Ovary (tissue), 9 donors: ENCODE results near the gene DACT2. TPM values are rescaled to one million over a fixed set of nuclear protein-coding genes. Genes with fewer than 3 reads are reported as not detected.

ENCODE experiments used
- DNase-seq, 5 donors: peaks; one replicate each; pipeline ENCODE4 v3.0.0-alpha.2; 2019 to 2020
- H3K27ac ChIP-seq, 2 donors: fragments of 200-600 bp; one replicate each; pipeline versions ENCODE4 v1.5.1 to v1.8.0; 2019 to 2022
- H3K27me3 ChIP-seq: fragments of 200-600 bp; one replicate; pipeline ENCODE4 v1.8.0; 2022
- H3K36me3 ChIP-seq: fragments of 200-600 bp; sonication (generic); one replicate; pipeline ENCODE4 v1.5.1; 2019
- H3K4me1 ChIP-seq: one replicate; pipeline ENCODE4 v1.8.1; 2013; ENCODE audit warnings: mild to moderate bottlenecking, moderate library complexity; ENCODE audit not compliant: insufficient read depth
- H3K4me3 ChIP-seq: fragments of 200-600 bp; sonication (generic); one replicate; pipeline ENCODE4 v1.5.1; 2017
- H3K9me3 ChIP-seq, 2 donors: fragments of 200-600 bp in 1 of 2; sonication (generic) in 1 of 2; one replicate each; pipeline versions ENCODE4 v1.5.1 to v1.8.1; 2013 to 2019; ENCODE audit warnings: mild to moderate bottlenecking in 1 of 2, moderate library complexity in 1 of 2
- CTCF ChIP-seq, 3 donors: fragments of 450-650 bp in 2 of 3; fragments of 200-600 bp in 1 of 3; IDR thresholded peaks; one replicate each; pipeline versions ENCODE4 v1.5.1 to v1.8.0; 2016 to 2022; ENCODE audit warnings: antibody characterized with exemption in 3 of 3, mild to moderate bottlenecking in 1 of 3
- EP300 ChIP-seq: sonication (generic); formaldehyde crosslinking; IDR thresholded peaks from one replicate; pipeline ENCODE4 v1.6.1; 2017; ENCODE audit warnings: antibody characterized with exemption
- POLR2A ChIP-seq: fragments of 450-650 bp; IDR thresholded peaks from one replicate; pipeline ENCODE4 v1.6.1; 2017; ENCODE audit warnings: antibody characterized with exemption, mild to moderate bottlenecking, moderate library complexity
- WGBS, 3 donors: extraction: QIAGEN DNeasy Blood & Tissue Kit in 1 of 3; methylation state at CpG; one replicate each; pipeline versions ENCODE4 v1.1.5 to v1.1.7; 2013 to 2017; 5-methylcytosine and 5-hydroxymethylcytosine counted together
- intact Hi-C, 4 donors: fragments of 100-400 bp; cut with DNase I; formaldehyde crosslinking; loops; one replicate each; pipeline versions ENCODE4 v1.11.0 to v1.15.1; 2022 to 2023
- polyA plus RNA-seq, 2 donors: library from polyadenylated mRNA; stranded (reverse); fragments of 200-250 nt in 1 of 2; fragments of 350-450 nt in 1 of 2; fragmentation: Illumina TruSeq in 1 of 2; extraction: RNeasy Lipid Tissue Mini Kit (QIAGEN cat#74804) in 1 of 2; gene quantifications; one replicate each; pipeline ENCODE4 v1.2.3, GENCODE V29; 2013 to 2014
- total RNA-seq, 7 donors: library from RNA; depleted of rRNA in 2 of 7; stranded (reverse); fragments of >200 nt in 2 of 7; fragmentation: NEBNext Ultra II Directional in 3 of 7; extraction: Animal tissue kit (Norgen Biotek cat#: 25700) in 3 of 7; gene quantifications; one replicate each; pipeline versions ENCODE4 v1.1.0 to v1.2.4, GENCODE V29; 2016 to 2023
- donor health status: DM: no; HTN: no; CAD: no; lungs with moderate emphysema.
- donor health status: DM: no; HTN: no; CAD: no.
- donor health status: Bipolar disorder and iron deficiency.
- donor health status: DM: yes; HTN: yes; CAD: no.
- donor health status: DM: no; HTN: no; CAD: no.
- donor health status: DM: yes; HTN: yes; CAD: no.

The DACT2 gene
- total and polyA plus RNA-seq, 9 donors = 0.17 to 4.4 (median 0.71) TPM; not detected in 2

- no peak for DNase-seq
- no peak for TF ChIP-seq CTCF (IDR thresholded peaks at IDR 0.05)
- TF ChIP-seq POLR2A = no peak
- no peak for TF ChIP-seq EP300
- intact Hi-C loops = loop anchor here in 1 of 4 donors (5.0 kb wide), 1 partner anchor 190 kb away; no protein-coding TSS in a partner anchor
- 79 to 83% (median 80%) methylated on average over 30 of the region's 30 CpGs for WGBS, 3 donors
- no peaks in the 10 kb centered on the region for H3K36me3 ChIP-seq
- no peak overlapping the region for H3K4me3 ChIP-seq
- no peaks in the 10 kb centered on the region for H3K27me3 ChIP-seq
- H3K4me1 ChIP-seq = no peaks in the 10 kb centered on the region
- no peak overlapping the region for H3K27ac ChIP-seq
- no peaks in the 10 kb centered on the region for H3K9me3 ChIP-seq
Measured at GRCh38 chr6:168307015-168307694, 12.4 kb downstream of the DACT2 start.

GRCh38 chr6:168305863-168306262 lies 13.7 kb downstream of the DACT2 start:
- H3K9me3 ChIP-seq = no peaks in the 10 kb centered on the region
- DNase-seq = no peak
- H3K4me1 ChIP-seq = no peaks in the 10 kb centered on the region
- TF ChIP-seq EP300 (no peak), POLR2A (no peak), CTCF (IDR thresholded peaks at IDR 0.05) (no peak)
- H3K4me3 ChIP-seq = no peak overlapping the region
- no peaks in the 10 kb centered on the region for H3K27me3 ChIP-seq
- intact Hi-C loops = loop anchor here in 1 of 4 donors (5.0 kb wide), 1 partner anchor 189 kb away; no protein-coding TSS in a partner anchor
- no peaks in the 10 kb centered on the region for H3K36me3 ChIP-seq
- WGBS, 3 donors = 80 to 83% (median 81%) methylated on average over 9 of the region's 9 CpGs
- H3K27ac ChIP-seq = no peak overlapping the region

- Histone ChIP-seq H3K36me3 (no peaks in the 10 kb centered on the region), H3K27ac (no peak overlapping the region), H3K27me3 (no peaks in the 10 kb centered on the region), H3K9me3 (no peaks in the 10 kb centered on the region), H3K4me1 (no peaks in the 10 kb centered on the region), H3K4me3 (no peak overlapping the region)
- WGBS, 3 donors = 83 to 90% (median 85%) methylated on average over 20 of the region's 20 CpGs
- no peak for DNase-seq
- intact Hi-C loops = loop anchor here in 1 of 4 donors (5.0 kb wide), 1 partner anchor 188 kb away; no protein-coding TSS in a partner anchor
- TF ChIP-seq EP300 (no peak), POLR2A (no peak), CTCF (IDR thresholded peaks at IDR 0.05) (no peak)
Measured at GRCh38 chr6:168305096-168305749, 14.4 kb downstream of the DACT2 start.

- no peak overlapping the region for H3K4me3 ChIP-seq
- WGBS, 3 donors = 93 to 96% (median 95%) methylated on average over 7 of the region's 7 CpGs
- no peaks in the 10 kb centered on the region for H3K27me3 ChIP-seq
- intact Hi-C loops = loop anchor here in 1 of 4 donors (5.0 kb wide), 1 partner anchor 187 kb away; no protein-coding TSS in a partner anchor
- TF ChIP-seq POLR2A (no peak), CTCF (IDR thresholded peaks at IDR 0.05) (no peak), EP300 (no peak)
- DNase-seq = no peak
- H3K4me1 ChIP-seq = no peaks in the 10 kb centered on the region
- H3K36me3 ChIP-seq = no peaks in the 10 kb centered on the region
- H3K27ac ChIP-seq = no peak overlapping the region
- H3K9me3 ChIP-seq = no peaks in the 10 kb centered on the region
Measured at GRCh38 chr6:168304752-168305015, 14.9 kb downstream of the DACT2 start.
